PC-9 (cell line): Measurements from ENCODE around the gene ST7. TPM values are rescaled to one million over a fixed set of nuclear protein-coding genes. Genes with fewer than 3 reads are reported as not detected.

ENCODE experiments used
- BruUV-seq: library from RNA; stranded (reverse); fragments of 400-500 nt; replicated peaks from 2 replicates; lab custom pipeline; 2021; lab: Mats Ljungman, UMichigan
- CTCF ChIA-PET: fragments of 300-600 bp; sonication (Branson Sonifier 250); formaldehyde crosslinking; loops from one replicate; lab custom pipeline; 2022; ENCODE audit warnings: antibody characterized with exemption; lab: Charles Lee
- POLR2A ChIA-PET: fragments of 300-600 bp; sonication (Branson Sonifier 250); formaldehyde crosslinking; loops from one replicate; lab custom pipeline; 2022; ENCODE audit warnings: antibody characterized with exemption; ENCODE audit not compliant: unreplicated experiment; lab: Charles Lee
- DNase-seq, 2 experiments: peaks; one replicate each; pipeline versions ENCODE4 v3.0.0 to v3.0.0-alpha.2; 2015 to 2022; ENCODE audit warnings: mixed read lengths in 1 of 2
- H2AFZ ChIP-seq: fragments of 200-600 bp; sonication (generic); 2 replicates; pipeline ENCODE4 v1.8.1; 2017; ENCODE audit warnings: antibody characterized with exemption
- H3F3A ChIP-seq: fragments of 200-600 bp; sonication (generic); 2 replicates; pipeline ENCODE4 v1.8.1; 2017; ENCODE audit warnings: antibody characterized with exemption, mild to moderate bottlenecking, low read depth; ENCODE audit not compliant: insufficient read depth
- H3K27ac ChIP-seq: fragments of 200-600 bp; sonication (generic); 2 replicates; pipeline ENCODE4 v1.6.1; 2016; ENCODE audit warnings: mixed run types
- H3K27me3 ChIP-seq: fragments of 200-600 bp; sonication (generic); 2 replicates; pipeline ENCODE4 v1.6.1; 2016; ENCODE audit warnings: low read depth, mixed run types; ENCODE audit not compliant: insufficient read depth
- H3K36me3 ChIP-seq: fragments of 200-600 bp; sonication (generic); 2 replicates; pipeline ENCODE4 v1.6.1; 2016; ENCODE audit warnings: low read depth, mixed run types
- H3K4me1 ChIP-seq: fragments of 200-600 bp; sonication (generic); replicated peaks from 2 replicates; pipeline ENCODE4 v1.6.1; 2016; ENCODE audit warnings: mixed run types; ENCODE audit not compliant: insufficient read depth
- H3K4me2 ChIP-seq: fragments of 200-600 bp; sonication (generic); 2 replicates; pipeline ENCODE4 v1.6.1; 2017; ENCODE audit warnings: mixed run types
- H3K4me3 ChIP-seq: fragments of 200-600 bp; sonication (generic); 2 replicates; pipeline ENCODE4 v1.6.1; 2016; ENCODE audit warnings: mixed run types
- H3K79me2 ChIP-seq: fragments of 200-600 bp; sonication (generic); 2 replicates; pipeline ENCODE4 v1.6.1; 2017; ENCODE audit warnings: low read depth, mixed run types
- H3K9me2 ChIP-seq: fragments of 200-600 bp; sonication (generic); 2 replicates; pipeline ENCODE4 v1.8.1; 2017; ENCODE audit warnings: mild to moderate bottlenecking; ENCODE audit not compliant: insufficient read depth
- H3K9me3 ChIP-seq: fragments of 200-600 bp; sonication (generic); 2 replicates; pipeline ENCODE4 v1.8.1; 2016; ENCODE audit warnings: low read depth; ENCODE audit not compliant: insufficient read depth
- H4K20me1 ChIP-seq: fragments of 200-600 bp; sonication (generic); 2 replicates; pipeline ENCODE4 v1.8.1; 2017; ENCODE audit not compliant: insufficient read depth
- CTCF ChIP-seq: fragments of 200-600 bp; sonication (generic); conservative IDR thresholded peaks from 2 replicates; pipeline ENCODE4 v1.6.1; 2017; ENCODE audit warnings: mixed run types, antibody characterized with exemption, mild to moderate bottlenecking, moderate library complexity
- EZH2 ChIP-seq: fragments of 200-600 bp; sonication (generic); IDR thresholded peaks from 2 replicates; pipeline ENCODE4 v1.8.0; 2017; ENCODE audit warnings: antibody characterized with exemption, low read depth
- intact Hi-C: fragments of 100-400 bp; cut with micrococcal nuclease; formaldehyde crosslinking; loops from one replicate; pipeline ENCODE4 v1.10.0; 2022; ENCODE audit not compliant: unreplicated experiment
- total RNA-seq: library from RNA; stranded (reverse); gene quantifications from 2 replicates; pipeline ENCODE4 v1.2.3, GENCODE V29; 2021

Gene ST7
- total RNA-seq, 1 experiment from 2014 or later, result 25.8 TPM

- intact Hi-C loops, result loop anchor here (5.0 kb wide), 2 partner anchors 238 to 278 kb away; partner anchors contain the start of gene MET
- no TSS peak for BruUV-seq
- POLR2A ChIA-PET, result interaction anchor here (0.6 kb wide), 1 partner anchor 182 kb away, joined by 7 read pairs; no protein-coding TSS in a partner anchor
Observed at GRCh38 chr7:116949941-116950801, 3.1 kb upstream of the ST7 start.

GRCh38 chr7:116950889-116951351 lies 2.4 kb upstream of the ST7 start:
- H3K36me3 ChIP-seq, result no peaks in the 10 kb centered on the region
- H3K9me3 ChIP-seq, result no peaks in the 10 kb centered on the region
- intact Hi-C loops, result loop anchor here (5.0 kb wide), 2 partner anchors 239 to 279 kb away; partner anchors contain the start of gene MET
- no peak for DNase-seq
- ChIA-PET POLR2A (interaction anchor here (0.6 kb wide), 1 partner anchor 182 kb away, joined by 7 read pairs; no protein-coding TSS in a partner anchor), CTCF (no interaction called here)
- no TSS peak for BruUV-seq
- H2AFZ ChIP-seq, result no peak overlapping the region
- no peak for TF ChIP-seq CTCF
- TF ChIP-seq EZH2, result no peak
- peaks cover 18% of the 10 kb centered on the region for H3K79me2 ChIP-seq
- no peaks in the 10 kb centered on the region for H3K27me3 ChIP-seq
- no peak overlapping the region for H3K4me2 ChIP-seq
- no peak overlapping the region for H3K27ac ChIP-seq
- H3K4me3 ChIP-seq, result no peak overlapping the region
- no peaks in the 10 kb centered on the region for H3K9me2 ChIP-seq
- 0 out of 2 replicates have a peak, but pooled peaks cover 3% of the 10 kb centered on the region for H4K20me1 ChIP-seq
- no peaks in the 10 kb centered on the region for H3F3A ChIP-seq
- H3K4me1 ChIP-seq, result peaks cover 24% of the 10 kb centered on the region

More at GRCh38 chr7:116949941-116950801, 3.1 kb upstream of the ST7 start:
- no peaks in the 10 kb centered on the region for H3K36me3 ChIP-seq
- DNase-seq, result no peak
- peaks cover 16% of the 10 kb centered on the region for H3K4me1 ChIP-seq
- no peaks in the 10 kb centered on the region for H3K9me2 ChIP-seq
- TF ChIP-seq EZH2 (no peak), CTCF (no peak)
- no peak overlapping the region for H3K27ac ChIP-seq
- no peak overlapping the region for H3K4me2 ChIP-seq
- no peaks in the 10 kb centered on the region for H4K20me1 ChIP-seq
- H2AFZ ChIP-seq, result no peak overlapping the region
- CTCF ChIA-PET, result no interaction called here
- H3K79me2 ChIP-seq, result peaks cover 11% of the 10 kb centered on the region
- H3F3A ChIP-seq, result no peaks in the 10 kb centered on the region
- H3K27me3 ChIP-seq, result no peaks in the 10 kb centered on the region
- no peak overlapping the region for H3K4me3 ChIP-seq
- H3K9me3 ChIP-seq, result no peaks in the 10 kb centered on the region
